ENCODE data around the gene LRRC8E.
"Not testable (repeated sequence)": the region's sequence is repeated elsewhere in the genome, so short reads cannot be mapped to it uniquely, and the experiment has no call there.

The LRRC8E gene

DNA sequence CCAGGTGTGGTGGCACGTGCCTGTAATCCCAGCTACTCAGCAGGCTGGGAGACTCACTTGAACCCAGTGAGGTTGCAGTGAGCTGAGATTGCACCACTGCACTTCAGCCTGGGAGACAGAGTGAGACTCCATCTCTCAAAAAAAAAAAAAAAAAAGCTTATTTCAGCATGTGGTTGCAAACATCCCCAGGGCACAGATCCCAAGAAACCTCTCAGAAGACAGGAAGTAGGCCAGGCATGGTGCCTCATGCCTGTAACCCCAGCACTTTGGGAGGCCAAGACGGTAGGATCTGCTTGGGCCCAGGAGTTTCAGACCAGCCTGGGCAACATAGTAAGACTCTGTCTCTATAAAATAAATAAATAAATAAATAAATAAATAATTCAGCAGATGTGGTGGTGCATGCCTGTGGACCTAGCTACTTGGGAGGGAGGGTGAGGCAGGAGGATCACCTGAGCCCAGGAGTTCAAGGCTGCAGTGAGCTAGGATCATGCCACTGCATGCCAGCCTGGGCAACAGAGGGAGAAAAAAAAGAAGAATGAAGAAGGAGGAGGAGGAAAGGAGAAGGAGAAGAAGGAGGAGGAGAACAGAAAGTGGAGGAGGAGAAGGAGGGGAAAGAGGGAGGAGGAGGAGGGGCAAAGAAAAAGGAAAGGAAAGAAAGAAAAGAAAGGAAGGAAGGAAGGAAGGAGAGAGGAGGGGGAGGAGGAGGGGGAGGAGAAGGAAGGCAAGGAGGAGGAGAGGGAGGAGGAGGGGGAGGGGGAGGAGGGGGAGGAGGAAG, 4.3 kb upstream of the LRRC8E start:
- no peak for DNase-seq (ENCODE audit: low spot score)

DNA sequence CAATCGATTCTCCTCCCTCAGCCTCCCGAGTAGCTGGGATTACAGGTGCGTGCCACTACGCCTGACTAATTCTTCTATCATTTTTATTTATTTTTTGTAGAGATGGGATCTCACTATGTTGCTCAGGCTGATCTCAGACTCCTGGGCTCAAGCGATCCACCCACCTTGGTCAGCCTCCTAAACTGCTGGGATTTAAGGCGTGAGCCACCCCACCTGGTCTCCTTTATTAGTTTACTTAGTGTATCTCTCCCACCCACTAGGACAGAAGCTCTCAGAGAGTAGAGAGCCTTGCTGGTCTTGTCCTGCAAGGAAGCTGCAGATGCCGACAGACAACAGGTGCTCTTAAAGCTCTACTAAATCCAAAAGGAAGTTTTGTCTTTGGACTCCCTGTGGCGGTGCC, 2.5 kb upstream of the LRRC8E start:
- no peak for DNase-seq (ENCODE audit: low spot score)

DNA sequence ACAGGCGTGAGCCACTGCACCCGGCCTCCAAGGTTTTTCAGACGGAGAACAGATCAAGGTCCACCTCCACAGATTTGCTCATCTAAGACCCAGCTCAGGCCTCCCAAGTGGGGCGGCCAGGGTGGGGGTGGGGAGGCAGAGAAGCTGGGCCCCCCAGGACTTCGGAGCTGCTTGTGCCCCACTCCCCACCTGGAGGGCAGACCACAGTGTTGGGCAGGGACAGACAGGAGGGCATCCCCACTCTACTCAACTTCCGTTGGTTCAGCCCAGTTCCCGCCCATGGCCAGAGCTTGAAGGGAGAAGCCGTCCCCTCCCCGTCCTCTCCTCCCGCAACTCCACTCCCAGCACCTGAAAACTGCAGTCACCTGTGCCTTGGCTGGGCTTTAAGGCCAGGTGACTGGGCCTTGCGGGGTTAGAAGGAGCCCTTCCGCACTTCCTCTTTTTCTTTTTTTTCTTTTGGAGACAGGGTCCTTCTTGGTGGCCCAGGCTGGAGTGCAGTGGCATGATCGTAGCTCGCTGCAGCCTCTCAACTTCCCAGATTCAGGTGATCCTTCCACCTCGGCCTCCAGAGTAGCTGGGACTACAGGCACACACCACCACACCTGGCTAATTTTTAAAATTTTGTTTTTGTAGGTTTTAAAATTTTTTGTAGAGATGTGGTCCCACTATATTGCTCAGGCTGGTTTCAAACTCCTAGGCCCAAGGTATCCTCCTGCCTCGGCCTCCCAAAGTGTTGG, 734 bp upstream of the LRRC8E start:
- DNase-seq (ENCODE audit: low spot score), result no peak

DNA sequence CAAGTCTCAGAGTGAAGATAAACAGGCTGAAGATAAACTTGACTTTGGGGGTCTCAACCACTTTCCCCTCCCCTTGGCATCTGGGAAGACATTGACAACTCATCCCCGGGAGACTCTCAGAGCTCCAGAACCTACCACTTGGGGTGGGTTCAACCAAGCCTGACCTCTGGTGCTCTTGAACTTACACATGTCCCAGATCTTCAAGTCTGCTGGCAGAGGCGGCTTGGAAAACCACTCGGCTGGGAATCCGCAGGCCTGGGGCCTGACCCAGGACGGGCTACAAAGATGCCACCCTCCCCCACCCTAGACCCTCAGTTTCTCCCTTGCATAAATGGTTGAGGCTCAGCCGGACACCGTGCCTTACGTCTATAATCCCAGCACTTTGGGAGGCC, 512 bp downstream of the LRRC8E start:
- no peak for DNase-seq (ENCODE audit: low spot score)

DNA sequence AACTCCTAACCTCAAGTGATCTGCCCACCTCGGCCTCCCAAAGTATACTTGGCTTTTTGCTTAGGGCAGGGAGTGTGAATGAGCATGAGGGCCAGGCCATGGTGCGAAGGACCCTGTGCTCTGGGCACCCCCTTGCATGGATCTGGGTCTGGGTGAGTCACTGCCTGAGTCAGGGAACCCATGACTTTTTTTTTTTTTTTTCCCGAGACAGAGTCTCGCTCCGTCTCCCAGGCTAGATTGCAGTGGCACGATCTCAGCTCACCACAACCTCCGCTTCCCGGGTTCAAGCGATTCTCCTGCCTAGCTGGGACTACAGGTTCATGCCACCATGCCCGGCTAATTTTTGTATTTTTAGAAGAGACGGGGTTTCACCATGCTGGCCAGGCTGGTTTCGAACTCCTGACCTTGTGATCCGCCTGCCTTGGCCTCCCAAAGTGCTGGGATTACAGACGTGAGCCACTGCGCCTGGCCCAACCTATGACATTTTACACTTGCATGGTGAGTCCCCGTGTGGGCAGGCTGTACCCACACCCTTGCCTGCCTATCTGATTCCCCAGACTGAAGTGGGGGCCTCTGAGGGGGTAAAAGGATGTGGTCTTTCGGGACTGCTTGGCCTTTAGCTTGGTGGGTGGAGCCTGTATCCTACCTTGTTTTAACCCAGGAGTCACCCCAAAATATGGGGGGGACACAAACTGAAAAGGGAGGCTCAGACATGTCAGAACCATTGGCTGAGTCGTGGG, 5.2 kb downstream of the LRRC8E start:
- not testable (repeated sequence) for DNase-seq (ENCODE audit: low spot score)

DNA sequence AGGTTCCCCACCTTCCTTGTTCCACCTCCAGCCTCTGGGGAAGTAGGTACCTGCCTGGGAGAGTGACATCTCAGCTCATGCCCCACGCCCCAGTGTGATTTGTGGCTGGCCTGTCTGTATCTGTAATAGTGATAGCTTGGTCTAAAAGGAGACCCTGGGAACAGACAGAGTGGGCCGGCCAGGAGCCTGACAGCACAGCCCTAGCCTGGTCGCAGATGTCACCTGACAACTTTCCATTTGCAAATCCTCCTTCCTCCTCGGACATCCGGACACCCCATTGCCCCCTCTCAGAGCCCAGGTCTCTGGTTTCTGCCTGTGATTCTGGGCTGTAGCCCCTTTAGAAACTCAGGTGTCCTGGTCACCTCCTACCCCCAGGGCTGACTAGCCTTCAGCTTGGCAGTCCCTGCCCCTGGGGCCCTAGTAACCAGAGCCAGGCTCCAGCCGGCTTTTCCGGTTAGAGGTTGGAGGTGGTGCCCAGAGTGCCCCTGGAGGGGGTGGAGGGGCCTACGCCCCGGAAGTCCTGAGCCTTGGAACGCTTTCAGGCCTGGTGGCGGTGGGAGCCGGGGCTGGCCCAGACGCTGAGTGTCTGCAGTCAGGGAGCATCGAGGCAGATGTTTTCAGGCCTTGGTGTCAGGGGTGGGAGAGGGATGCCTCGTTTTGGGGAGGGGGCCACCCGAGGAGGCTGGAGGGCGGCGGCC, 6.5 kb downstream of the LRRC8E start:
- no peak for DNase-seq (ENCODE audit: low spot score)

DNA sequence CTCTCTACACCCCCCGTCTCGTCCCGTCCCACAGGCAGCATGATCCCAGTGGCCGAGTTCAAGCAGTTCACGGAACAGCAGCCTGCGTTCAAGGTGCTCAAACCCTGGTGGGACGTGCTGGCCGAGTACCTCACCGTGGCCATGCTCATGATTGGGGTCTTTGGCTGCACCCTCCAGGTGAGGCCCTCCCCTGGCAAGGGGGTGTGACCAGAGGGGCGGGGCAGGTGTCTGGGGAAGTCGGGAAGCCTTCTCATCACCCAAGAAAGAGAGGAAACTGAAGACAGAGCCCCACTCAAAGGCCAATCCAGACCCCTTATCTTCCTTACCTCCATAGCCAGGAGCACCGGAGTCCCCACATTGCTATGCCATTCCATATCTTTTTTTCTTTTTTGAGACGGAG, 7.3 kb downstream of the LRRC8E start:
- DNase-seq (ENCODE audit: low spot score), result no peak

DNA sequence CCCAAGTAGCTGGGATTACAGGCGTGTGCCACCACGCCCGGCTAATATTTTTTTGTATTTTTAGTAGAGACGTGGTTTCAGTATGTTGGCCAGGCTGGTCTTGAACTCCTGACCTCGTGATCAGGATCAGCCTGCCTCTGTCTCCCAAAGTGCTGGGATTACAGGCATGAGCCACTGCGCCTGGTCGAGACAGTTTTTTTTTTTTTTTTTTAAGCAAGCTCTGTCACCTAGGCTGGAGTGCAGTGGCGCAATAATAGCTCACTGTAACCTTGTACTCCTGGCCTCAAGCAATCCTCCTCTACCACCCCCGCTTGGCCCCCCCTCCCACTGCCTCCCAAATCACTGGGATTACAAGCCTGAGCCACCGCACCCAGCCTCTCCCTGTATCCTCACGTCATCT, 9.0 kb downstream of the LRRC8E start:
- no peak for DNase-seq (ENCODE audit: low spot score)

DNA sequence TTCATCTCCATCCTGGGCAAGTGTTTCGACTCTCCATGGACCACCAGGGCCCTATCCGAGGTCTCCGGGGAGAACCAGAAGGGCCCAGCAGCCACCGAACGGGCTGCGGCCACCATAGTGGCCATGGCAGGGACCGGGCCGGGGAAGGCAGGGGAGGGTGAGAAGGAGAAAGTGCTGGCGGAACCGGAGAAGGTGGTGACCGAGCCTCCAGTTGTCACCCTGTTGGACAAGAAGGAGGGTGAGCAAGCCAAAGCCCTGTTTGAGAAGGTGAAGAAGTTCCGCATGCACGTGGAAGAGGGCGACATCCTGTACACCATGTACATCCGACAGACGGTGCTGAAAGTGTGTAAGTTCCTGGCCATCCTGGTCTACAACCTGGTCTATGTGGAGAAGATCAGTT, 10.7 kb downstream of the LRRC8E start:
- no peak for DNase-seq (ENCODE audit: low spot score)

DNA sequence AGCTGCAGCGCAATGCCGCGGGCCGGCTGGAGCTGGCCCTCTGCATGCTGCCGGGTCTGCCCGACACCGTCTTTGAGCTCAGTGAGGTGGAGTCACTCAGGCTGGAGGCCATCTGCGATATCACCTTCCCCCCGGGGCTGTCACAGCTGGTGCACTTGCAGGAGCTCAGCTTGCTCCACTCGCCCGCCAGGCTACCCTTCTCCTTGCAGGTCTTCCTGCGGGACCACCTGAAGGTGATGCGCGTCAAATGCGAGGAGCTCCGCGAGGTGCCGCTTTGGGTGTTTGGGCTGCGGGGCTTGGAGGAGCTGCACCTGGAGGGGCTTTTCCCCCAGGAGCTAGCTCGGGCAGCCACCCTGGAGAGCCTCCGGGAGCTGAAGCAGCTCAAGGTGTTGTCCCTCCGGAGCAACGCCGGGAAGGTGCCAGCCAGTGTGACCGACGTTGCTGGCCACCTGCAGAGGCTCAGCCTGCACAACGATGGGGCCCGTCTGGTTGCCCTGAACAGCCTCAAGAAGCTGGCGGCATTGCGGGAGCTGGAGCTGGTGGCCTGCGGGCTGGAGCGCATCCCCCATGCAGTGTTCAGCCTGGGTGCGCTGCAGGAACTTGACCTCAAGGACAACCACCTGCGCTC, 11.6 kb downstream of the LRRC8E start:
- DNase-seq (ENCODE audit: low spot score), result no peak

DNA sequence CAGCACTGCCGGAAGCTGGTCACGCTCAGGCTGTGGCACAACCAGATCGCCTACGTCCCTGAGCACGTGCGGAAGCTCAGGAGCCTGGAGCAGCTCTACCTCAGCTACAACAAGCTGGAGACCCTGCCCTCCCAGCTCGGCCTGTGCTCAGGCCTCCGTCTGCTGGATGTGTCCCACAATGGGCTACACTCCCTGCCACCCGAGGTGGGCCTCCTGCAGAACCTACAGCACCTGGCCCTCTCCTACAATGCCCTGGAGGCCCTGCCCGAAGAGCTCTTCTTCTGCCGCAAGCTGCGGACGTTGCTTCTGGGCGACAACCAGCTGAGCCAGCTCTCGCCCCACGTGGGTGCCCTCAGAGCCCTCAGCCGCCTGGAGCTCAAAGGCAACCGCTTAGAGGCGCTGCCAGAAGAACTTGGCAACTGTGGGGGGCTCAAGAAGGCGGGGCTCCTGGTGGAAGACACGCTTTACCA, 12.1 kb downstream of the LRRC8E start:
- no peak for DNase-seq (ENCODE audit: low spot score)

DNA sequence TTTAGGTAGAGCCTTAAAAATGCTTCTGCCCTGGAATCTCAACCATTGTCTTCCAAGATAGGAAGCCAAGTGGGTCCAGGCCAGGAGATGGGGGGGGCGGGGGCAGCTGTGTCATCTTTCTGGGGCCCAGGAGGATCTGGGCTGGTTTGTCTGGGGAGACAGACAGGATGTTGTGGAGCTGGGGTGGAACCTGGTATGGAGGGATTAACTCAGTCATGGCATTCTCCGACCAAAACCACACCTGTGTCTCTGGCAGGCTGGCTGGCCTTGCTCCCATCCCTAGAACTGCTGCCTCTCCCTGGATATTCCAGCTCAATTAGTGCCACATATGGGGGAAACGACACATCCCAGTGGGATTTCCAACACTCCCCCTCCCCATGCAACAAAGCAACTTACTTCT, 12.6 kb downstream of the LRRC8E start:
- no peak for DNase-seq (ENCODE audit: low spot score)

DNA sequence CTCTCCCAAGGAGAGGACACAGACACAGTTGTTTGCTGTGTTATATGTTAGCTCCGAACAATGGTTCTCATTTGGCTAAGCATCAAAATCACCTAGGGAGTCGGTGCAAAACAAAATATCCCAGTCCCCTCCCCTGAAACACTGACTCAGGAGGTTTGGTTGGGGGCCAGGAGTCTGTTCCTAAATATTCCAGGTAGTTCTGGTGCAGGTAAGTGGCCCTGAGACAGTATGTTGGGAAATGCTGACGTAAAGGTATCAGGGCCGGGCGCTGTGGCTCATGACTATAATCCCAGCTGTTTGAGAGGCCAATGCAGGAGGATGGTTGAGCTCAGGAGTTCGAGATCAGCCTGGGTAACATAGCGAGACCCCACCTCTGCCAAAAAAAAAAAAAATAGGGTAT, 13.0 kb downstream of the LRRC8E start:
- DNase-seq (ENCODE audit: low spot score), result no peak

DNA sequence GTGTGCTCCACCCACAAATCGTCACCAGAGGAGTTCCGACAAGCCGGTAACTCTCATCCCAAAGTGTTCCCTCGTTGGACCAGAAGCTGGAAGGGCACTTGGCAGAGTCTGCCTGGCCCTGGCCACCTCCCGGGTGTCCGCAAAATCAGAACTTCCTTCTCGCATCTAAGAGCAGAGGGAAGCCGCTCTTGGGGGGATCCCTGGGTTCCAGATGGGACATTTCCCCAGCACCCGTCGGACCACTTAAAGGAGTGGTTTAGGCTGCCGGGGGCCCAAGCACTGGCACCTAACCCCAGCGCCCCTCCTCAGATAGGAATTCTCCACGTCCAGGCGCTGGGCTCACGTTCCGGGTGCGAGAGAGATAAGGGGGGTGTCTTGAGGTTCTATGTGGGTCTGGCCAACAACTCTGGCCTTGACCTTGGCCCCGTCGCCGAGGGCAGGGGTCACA, 14.5 kb downstream of the LRRC8E start:
- no peak for DNase-seq (ENCODE audit: low spot score)

DNA sequence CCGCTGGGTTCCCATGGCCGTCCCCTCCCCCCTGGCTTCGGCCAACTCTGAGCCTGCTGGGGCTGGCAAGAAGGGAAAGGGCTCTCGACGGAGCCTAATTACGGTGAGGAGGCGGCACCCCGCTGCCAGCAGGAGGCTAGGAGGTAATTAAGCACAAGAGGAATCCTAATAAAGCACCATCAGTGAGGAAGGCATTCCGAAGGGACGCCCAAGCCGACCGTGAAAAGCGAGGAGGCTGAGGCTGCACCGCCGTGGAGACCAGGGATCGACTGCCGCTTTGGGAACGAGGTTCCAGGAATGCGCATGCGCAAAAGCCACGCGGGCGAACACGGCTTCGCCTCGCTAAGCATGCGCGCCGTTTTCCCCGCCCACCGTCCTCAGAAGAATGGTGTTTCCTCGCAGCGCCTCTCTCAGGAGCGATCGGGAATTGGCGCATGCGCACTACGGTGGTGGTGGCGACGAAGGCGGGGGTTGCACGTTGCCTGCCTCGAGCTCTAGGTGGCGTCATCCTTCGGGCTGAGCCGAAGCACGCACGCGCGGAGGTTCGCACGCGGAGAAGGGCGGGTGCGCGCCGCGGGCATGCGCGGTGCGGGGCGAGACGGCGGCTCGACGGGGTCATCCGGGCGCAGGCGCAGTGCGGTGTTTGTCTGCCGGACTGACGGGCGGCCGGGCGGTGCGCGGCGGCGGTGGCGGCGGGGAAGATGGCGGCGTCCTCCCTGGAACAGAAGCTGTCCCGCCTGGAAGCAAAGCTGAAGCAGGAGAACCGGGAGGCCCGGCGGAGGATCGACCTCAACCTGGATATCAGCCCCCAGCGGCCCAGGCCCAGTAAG, 15.1 kb downstream of the LRRC8E start, which contains the start of gene MAP2K7:
TSS of gene MAP2K7 (plus strand) at position 634 of the 830 bp plus-strand sequence. CDS start at position 702, 68 bp downstream.
- peak; percentile 98 for DNase-seq (ENCODE audit: low spot score)

DNA sequence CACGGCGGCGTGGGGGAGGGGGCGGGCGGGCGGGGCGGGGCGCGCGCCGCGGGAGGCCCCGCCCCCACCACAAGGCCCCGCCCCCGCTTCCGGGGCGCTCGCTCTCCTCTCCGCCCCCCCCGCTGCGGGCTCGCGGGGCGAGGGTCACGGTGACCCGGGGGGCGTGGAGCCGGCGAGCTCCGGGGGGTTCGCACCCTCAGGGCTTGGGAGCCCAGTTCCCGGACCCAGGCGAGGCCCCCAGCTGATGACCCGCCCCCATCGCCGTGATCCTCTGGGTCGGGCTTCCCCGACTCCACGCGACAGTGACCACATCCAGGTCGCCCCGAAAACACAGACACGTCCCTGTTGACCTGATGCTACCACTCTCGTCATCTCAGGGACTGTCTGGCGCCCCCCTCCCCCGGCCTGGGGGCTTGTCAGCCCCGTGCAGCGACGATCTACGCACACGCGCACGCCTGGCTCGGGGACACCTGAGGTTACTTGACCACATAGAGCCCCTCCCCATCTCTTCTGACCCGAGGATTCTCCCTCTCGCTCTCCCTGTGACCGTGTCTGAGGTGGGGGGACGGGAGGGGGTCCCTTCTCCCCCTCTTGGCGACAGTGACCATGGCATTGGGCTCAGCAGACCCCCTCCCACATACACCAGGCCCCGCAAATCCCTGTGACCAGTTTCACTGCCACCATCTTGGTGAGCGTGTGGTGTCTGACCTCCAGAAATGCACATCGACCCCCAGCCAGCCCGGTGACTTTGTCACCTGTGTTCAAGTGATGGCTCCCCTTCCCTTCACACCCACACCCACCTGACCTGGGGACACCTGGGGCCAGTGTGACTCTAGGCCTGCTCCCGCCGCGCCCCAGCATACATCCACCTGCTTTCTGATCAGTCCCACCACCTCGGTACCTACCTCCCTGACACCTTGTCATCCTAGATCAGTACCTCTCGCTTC, 16.0 kb downstream of the LRRC8E start:
- no peak for DNase-seq (ENCODE audit: low spot score)

DNA sequence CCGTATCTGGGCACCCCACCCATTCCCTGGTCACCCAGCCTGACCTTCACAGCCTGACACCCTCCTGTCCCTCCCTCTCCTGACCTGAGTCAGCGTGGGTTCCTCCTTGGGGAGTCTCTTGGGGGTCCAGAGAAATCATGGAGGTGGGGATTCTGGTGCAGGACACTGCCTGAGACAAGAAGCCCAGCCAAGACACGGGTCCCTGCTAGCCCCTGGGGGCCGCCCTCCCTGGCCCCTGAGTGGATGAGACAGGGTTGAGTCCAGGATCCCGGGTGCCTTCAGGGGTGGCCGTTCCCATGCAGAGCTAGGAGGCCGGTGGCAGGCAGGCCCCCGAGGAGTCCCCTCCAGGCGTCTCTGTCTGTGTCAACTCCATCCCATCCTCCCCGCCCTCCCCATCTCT, 17.0 kb downstream of the LRRC8E start:
- DNase-seq (ENCODE audit: low spot score), result no peak

DNA sequence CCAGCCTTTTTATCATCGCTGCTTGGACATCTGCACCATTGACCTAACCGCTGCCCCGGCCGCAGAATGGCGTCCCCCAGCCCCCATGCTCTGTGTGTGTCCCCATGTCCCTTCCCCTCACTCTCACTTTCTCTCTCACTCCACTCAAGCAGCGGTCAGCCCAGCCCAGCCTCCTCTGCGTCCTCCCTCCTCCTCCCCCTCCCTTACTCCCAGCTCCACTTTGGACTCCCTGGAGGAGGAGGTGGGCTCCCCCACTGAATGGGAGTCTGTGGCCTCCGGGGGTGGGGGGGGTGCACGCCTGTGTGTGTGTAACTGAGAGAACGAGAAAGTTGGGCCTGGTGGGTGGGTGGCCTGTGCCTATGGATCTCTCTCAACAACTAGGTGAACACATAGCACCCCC, 17.5 kb downstream of the LRRC8E start:
- DNase-seq (ENCODE audit: low spot score), result no peak

DNA sequence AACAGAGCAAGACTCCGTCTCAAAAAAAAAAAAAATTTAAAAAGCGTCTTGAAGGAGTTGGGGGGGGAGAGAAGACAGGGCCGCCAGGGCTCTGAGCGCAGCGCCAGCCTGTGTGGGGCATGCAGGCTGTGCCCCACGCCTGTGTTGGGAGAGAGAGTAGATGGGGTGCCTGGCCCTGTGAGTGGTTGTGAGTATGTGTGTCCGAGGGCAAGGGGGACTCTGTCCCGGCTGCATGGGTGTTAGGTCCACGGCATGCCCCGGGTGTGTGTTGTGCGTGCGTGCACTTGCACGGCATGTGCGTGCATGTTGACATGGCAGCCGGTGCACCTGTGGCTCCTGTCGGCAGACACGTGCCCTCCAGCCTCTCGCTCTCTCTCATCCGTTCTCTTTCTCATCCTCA, 18.8 kb downstream of the LRRC8E start:
- no peak for DNase-seq (ENCODE audit: low spot score)

All from SK-N-DZ (cell line).